ENCODE measurements around the gene SLC25A12. TPM values are rescaled to one million over a fixed set of nuclear protein-coding genes. Genes with fewer than 3 reads are reported as not detected.

The SLC25A12 gene
- total and polyA plus RNA-seq, 11 donors = 45.8 to 128 (median 117) TPM

DNA sequence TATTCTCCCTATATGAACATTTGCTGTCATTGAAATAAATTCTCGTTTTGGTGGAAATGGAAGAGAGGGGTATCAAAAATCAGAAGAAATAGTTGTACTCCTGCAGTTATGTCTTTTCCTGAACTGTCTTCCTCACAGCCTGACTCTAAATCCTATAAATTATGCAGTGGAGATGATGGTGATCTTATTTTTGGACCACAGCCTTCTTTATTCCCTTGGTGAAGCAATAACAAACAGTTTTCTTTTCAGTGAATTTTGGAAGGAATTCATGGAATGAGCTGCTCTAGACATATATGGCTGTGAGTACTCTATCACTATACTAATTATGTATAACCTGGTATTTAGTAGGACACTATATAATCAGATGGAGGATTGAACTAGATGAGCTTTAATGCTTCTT, 1.7 kb upstream of the SLC25A12 start:
- no peak overlapping the region for H3K27ac ChIP-seq
- peaks cover 0 to 32% (median 10%) of the 10 kb centered on the region in 12 donors for H3K4me1 ChIP-seq
- peaks cover 0 to 5% (median 0%) of the 10 kb centered on the region in 12 donors for H3K9me3 ChIP-seq
- TF ChIP-seq, protein P1, sequence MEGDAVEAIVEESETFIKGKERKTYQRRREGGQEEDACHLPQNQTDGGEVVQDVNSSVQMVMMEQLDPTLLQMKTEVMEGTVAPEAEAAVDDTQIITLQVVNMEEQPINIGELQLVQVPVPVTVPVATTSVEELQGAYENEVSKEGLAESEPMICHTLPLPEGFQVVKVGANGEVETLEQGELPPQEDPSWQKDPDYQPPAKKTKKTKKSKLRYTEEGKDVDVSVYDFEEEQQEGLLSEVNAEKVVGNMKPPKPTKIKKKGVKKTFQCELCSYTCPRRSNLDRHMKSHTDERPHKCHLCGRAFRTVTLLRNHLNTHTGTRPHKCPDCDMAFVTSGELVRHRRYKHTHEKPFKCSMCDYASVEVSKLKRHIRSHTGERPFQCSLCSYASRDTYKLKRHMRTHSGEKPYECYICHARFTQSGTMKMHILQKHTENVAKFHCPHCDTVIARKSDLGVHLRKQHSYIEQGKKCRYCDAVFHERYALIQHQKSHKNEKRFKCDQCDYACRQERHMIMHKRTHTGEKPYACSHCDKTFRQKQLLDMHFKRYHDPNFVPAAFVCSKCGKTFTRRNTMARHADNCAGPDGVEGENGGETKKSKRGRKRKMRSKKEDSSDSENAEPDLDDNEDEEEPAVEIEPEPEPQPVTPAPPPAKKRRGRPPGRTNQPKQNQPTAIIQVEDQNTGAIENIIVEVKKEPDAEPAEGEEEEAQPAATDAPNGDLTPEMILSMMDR (IDR thresholded peaks at IDR 0.05) = no peak
- TF ChIP-seq POLR2A (IDR thresholded peaks at IDR 0.05) = no peak
- no peak overlapping the region for H3K4me3 ChIP-seq
- ATAC-seq = no peak
- WGBS, 4 donors = 73 to 87% (median 79%) methylated on average over 1 of the region's 1 CpG
- no peak for DNase-seq
- H3K27me3 ChIP-seq = no peaks in the 10 kb centered on the region
- H3K36me3 ChIP-seq = peaks cover 0 to 4% (median 0%) of the 10 kb centered on the region in 9 donors
- intact Hi-C loops (cut with DNase I) = loop anchor here in 2 of 10 donors (2.0 kb wide), 1 partner anchor 27 kb away; the partner anchor contains the start of gene HAT1 (in 2 of the 2)

DNA sequence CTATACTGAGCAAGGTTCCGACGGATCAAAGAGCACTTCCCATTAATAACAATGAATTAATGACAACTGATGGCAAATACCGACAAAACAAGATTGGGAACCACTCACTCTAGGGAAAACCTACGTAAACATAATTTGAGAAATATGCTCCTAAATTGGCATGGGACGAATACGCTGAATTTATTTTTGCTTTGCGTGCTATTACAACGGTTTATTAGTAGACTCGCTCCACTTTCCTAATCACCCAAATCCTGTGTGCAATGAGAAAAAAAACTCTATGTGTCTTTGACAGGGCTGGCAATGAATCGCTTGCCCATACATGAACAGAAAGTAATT, 536 bp upstream of the SLC25A12 start:
- intact Hi-C loops (cut with DNase I) = loop anchor here in 4 of 10 donors (1.0 to 5.0 kb wide), 4 partner anchors 28 to 82 kb away; partner anchors contain the start of gene HAT1 (in 3 of the 4)
- H3K9me3 ChIP-seq = peaks cover 0 to 5% (median 0%) of the 10 kb centered on the region in 12 donors
- peak overlapping the region; percentile 39 to 94 (median 84) for H3K27ac ChIP-seq
- TF ChIP-seq POLR2A (IDR thresholded peaks at IDR 0.05) = no peak
- no peak for DNase-seq
- peaks cover 0 to 36% (median 13%) of the 10 kb centered on the region in 12 donors for H3K4me1 ChIP-seq
- peaks cover 0 to 16% (median 5%) of the 10 kb centered on the region in 9 donors for H3K36me3 ChIP-seq
- no peak for ATAC-seq
- 32 to 43% (median 36%) methylated on average over 10 of the region's 10 CpGs for WGBS, 4 donors
- no peaks in the 10 kb centered on the region for H3K27me3 ChIP-seq
- peak overlapping the region; percentile 75 to 98 (median 86) for H3K4me3 ChIP-seq

DNA sequence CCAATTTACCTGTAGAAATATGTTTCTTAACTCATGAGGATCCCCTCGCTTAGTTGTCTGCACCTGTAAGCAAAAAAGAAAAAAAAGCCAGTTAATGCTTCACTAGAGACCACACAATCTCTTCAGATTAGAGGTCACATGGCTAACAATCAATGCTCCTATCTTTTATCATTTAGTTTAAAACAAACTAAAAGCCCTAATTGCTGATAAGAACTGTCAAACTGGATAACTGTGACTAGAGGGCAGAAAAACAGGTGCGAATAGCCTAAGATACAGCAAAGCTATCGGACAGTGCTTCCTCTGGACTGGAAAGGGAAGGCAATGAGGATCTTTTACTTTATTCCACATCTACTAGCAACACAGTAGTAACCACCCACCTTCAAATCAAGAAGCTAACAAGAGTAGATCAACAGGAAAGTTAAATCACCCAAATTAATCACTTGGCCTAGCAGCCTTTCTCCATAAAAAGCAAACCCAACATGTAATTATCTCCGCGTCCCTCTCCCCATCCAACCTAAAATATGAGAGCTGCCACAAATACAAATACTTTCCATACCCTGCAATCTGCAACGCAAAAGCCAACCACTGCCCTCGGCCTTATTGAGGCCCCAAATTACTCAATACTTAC, 734 bp downstream of the SLC25A12 start:
- no peak for DNase-seq
- Histone ChIP-seq H3K4me1 (peaks cover 0 to 44% (median 20%) of the 10 kb centered on the region in 12 donors), H3K4me3 (peak overlapping the region; percentile 75 to 98 (median 86)), H3K27ac (peak overlapping the region; percentile 39 to 94 (median 84)), H3K36me3 (peaks cover 0 to 17% (median 6%) of the 10 kb centered on the region in 9 donors), H3K9me3 (peaks cover 0 to 1% (median 0%) of the 10 kb centered on the region in 12 donors), H3K27me3 (no peaks in the 10 kb centered on the region)
- ATAC-seq = peak in 1 of 4 donors; percentile 56
- no peak for TF ChIP-seq POLR2A (IDR thresholded peaks at IDR 0.05)
- intact Hi-C loops (cut with DNase I) = loop anchor here in 3 of 10 donors (2.0 to 5.0 kb wide), 3 partner anchors 29 to 81 kb away; partner anchors contain the start of gene HAT1 (in 1 of the 3)
- 26 to 36% (median 35%) methylated on average over 7 of the region's 7 CpGs for WGBS, 4 donors

DNA sequence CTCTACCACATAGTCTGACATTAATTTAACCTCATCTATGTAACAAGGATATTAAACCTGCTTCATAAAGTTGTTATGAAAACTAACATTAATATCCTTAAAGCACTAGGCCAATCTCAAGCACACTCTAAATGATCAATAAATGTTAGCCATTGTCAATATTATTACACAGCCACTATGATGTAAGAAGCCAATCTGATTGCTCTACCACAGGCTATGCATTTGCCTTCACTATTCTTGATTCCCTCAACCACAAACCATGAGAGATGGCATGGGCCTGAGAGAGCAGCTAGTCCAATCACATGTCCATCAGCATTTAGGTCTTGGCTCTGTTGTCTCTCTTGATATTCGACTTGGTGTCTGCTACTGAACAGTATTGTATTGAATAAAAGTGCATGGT, 4.2 kb downstream of the SLC25A12 start:
- Histone ChIP-seq H3K36me3 (peaks cover 0 to 22% (median 9%) of the 10 kb centered on the region in 9 donors), H3K27me3 (no peaks in the 10 kb centered on the region), H3K4me1 (peaks cover 0 to 41% (median 19%) of the 10 kb centered on the region in 12 donors), H3K27ac (no peak overlapping the region), H3K9me3 (no peaks in the 10 kb centered on the region), H3K4me3 (no peak overlapping the region)
- intact Hi-C loops (cut with DNase I) = loop anchor here in 2 of 10 donors (5.0 kb wide), 2 partner anchors 33 to 78 kb away; no protein-coding TSS in a partner anchor
- 35 to 60% (median 59%) methylated on average over 1 of the region's 1 CpG for WGBS, 4 donors
- DNase-seq (no peak), ATAC-seq (no peak)
- TF ChIP-seq POLR2A (IDR thresholded peaks at IDR 0.05) = no peak
- TF ChIP-seq, protein P1 (IDR thresholded peaks at IDR 0.05) = no peak

DNA sequence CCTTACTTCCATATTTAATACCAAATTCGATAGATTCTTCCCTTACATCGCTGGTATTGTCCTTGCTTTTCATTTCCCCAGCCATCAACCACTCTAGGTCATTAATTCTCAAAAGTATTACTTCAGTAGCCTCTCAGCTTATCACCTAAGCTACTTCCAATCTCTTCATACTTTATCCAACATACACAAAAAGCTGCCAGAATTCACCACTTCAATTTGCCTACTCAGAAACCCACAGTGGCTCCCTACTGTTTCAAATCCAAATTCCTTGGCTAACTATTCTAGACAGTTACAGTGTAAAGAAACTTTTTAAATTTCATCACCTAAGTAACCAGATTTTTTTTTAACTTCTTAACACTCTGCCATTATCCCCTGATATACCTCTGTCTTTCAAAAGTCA, 4.7 kb downstream of the SLC25A12 start:
- ATAC-seq = no peak
- H3K4me3 ChIP-seq = no peak overlapping the region
- peaks cover 0 to 36% (median 17%) of the 10 kb centered on the region in 12 donors for H3K4me1 ChIP-seq
- 62 to 71% (median 66%) methylated on average over 2 of the region's 2 CpGs for WGBS, 4 donors
- H3K27ac ChIP-seq = no peak overlapping the region
- no peak for DNase-seq
- no peaks in the 10 kb centered on the region for H3K27me3 ChIP-seq
- no peak for TF ChIP-seq POLR2A (IDR thresholded peaks at IDR 0.05)
- H3K9me3 ChIP-seq = no peaks in the 10 kb centered on the region
- peaks cover 0 to 22% (median 9%) of the 10 kb centered on the region in 9 donors for H3K36me3 ChIP-seq
- intact Hi-C loops (cut with DNase I) = no loop called here
